PC-9 (cell line): ENCODE data around the gene RRAD.

Experiments used
- EZH2 ChIP-seq: fragments of 200-600 bp; sonication (generic); IDR thresholded peaks from 2 replicates; pipeline ENCODE4 v1.8.0; 2017; ENCODE audit warnings: antibody characterized with exemption, low read depth
- TF ChIP-seq, protein P1 (sequence below): fragments of 200-600 bp; sonication (generic); conservative IDR thresholded peaks from 2 replicates; pipeline ENCODE4 v1.6.1; 2017; ENCODE audit warnings: mixed run types, antibody characterized with exemption, mild to moderate bottlenecking, moderate library complexity

- TF ChIP-seq, protein P1, sequence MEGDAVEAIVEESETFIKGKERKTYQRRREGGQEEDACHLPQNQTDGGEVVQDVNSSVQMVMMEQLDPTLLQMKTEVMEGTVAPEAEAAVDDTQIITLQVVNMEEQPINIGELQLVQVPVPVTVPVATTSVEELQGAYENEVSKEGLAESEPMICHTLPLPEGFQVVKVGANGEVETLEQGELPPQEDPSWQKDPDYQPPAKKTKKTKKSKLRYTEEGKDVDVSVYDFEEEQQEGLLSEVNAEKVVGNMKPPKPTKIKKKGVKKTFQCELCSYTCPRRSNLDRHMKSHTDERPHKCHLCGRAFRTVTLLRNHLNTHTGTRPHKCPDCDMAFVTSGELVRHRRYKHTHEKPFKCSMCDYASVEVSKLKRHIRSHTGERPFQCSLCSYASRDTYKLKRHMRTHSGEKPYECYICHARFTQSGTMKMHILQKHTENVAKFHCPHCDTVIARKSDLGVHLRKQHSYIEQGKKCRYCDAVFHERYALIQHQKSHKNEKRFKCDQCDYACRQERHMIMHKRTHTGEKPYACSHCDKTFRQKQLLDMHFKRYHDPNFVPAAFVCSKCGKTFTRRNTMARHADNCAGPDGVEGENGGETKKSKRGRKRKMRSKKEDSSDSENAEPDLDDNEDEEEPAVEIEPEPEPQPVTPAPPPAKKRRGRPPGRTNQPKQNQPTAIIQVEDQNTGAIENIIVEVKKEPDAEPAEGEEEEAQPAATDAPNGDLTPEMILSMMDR: no peak
- TF ChIP-seq EZH2: no peak
These were observed 43.5 kb upstream of the RRAD start for GRCh38 chr16:66968847-66969246.
